HepG2 (cell line): ENCODE results near the gene MBLAC1. TPM values are rescaled to one million over a fixed set of nuclear protein-coding genes. Genes with fewer than 3 reads are reported as not detected.

Source experiments
- GATAD2A ChIP-seq: IDR thresholded peaks from 2 replicates; pipeline ENCODE4 v1.6.1; 2016
- HMGXB3 ChIP-seq: sonication (generic); formaldehyde crosslinking; IDR thresholded peaks from 2 replicates; pipeline ENCODE4 v1.4.0; 2020; ENCODE audit warnings: missing genetic modification reagents, borderline replicate concordance
- HMGXB4 ChIP-seq, 2 experiments: sonication (generic) in 1 of 2; formaldehyde crosslinking in 1 of 2; IDR thresholded peaks; 2 replicates each; pipeline versions ENCODE4 v1.4.0 to v1.6.1; 2018 to 2020; ENCODE audit warnings: missing genetic modification reagents in 2 of 2, borderline replicate concordance in 1 of 2, low read depth in 1 of 2, mild to moderate bottlenecking in 1 of 2, missing biosample characterization in 1 of 2
- KLF13 ChIP-seq: sonication (generic); formaldehyde crosslinking; IDR thresholded peaks from 2 replicates; pipeline ENCODE4 v1.4.0; 2020; ENCODE audit warnings: mild to moderate bottlenecking, missing genetic modification reagents
- NFKB2 ChIP-seq: sonication (generic); formaldehyde crosslinking; IDR thresholded peaks from 2 replicates; pipeline ENCODE4 v1.4.0; 2020; ENCODE audit warnings: missing genetic modification reagents, borderline replicate concordance
- PAWR ChIP-seq: sonication (generic); formaldehyde crosslinking; IDR thresholded peaks from 2 replicates; pipeline ENCODE4 v1.4.0; 2020; ENCODE audit warnings: missing genetic modification reagents, mild to moderate bottlenecking, borderline replicate concordance
- PRDM10 ChIP-seq: sonication (generic); formaldehyde crosslinking; IDR thresholded peaks from 2 replicates; pipeline ENCODE4 v1.4.0; 2020; ENCODE audit warnings: low read depth, missing genetic modification reagents
- SALL2 ChIP-seq: sonication (generic); formaldehyde crosslinking; IDR thresholded peaks from 2 replicates; pipeline ENCODE4 v1.8.1; 2023; ENCODE audit warnings: mild to moderate bottlenecking, missing genetic modification reagents, inconsistent platforms
- TRIM22 ChIP-seq: fragments of 450-650 bp; IDR thresholded peaks from 2 replicates; pipeline ENCODE4 v1.6.1; 2017
- ZBTB10 ChIP-seq: sonication (generic); formaldehyde crosslinking; IDR thresholded peaks from 2 replicates; pipeline ENCODE4 v1.4.0; 2020; ENCODE audit warnings: missing genetic modification reagents, borderline replicate concordance
- ZNF326 ChIP-seq: sonication (generic); formaldehyde crosslinking; IDR thresholded peaks from 2 replicates; pipeline ENCODE4 v1.4.0; 2020; ENCODE audit warnings: missing genetic modification reagents, borderline replicate concordance
- ZNF83 ChIP-seq: sonication (generic); formaldehyde crosslinking; IDR thresholded peaks from 2 replicates; pipeline ENCODE4 v1.4.0; 2020; ENCODE audit warnings: missing genetic modification reagents, mild to moderate bottlenecking, borderline replicate concordance
- polyA plus RNA-seq, 8 experiments: library from polyadenylated mRNA; depleted of rRNA in 3 of 8; stranded (reverse) in 7 of 8; unstranded in 1 of 8; fragments of >200 nt; fragmentation: Illumina TruSeq in 4 of 8; extraction: Trizol in 4 of 8; gene quantifications; 2 replicates each; pipeline versions ENCODE4 v1.2.1 to v1.2.3, GENCODE V29; 2011 to 2016; ENCODE audit warnings: low read depth in 4 of 8, missing spikeins in 1 of 8, mixed read lengths in 1 of 8; ENCODE audit not compliant: insufficient read depth in 1 of 8
- total RNA-seq, 5 experiments: library from RNA; depleted of rRNA; stranded (reverse); fragments of >200 nt; fragmentation: Illumina TruSeq; extraction: Trizol; gene quantifications; 2 replicates each; pipeline ENCODE4 v1.2.3, GENCODE V29; 2016; ENCODE audit warnings: low read depth in 1 of 5

MBLAC1 gene
- total and polyA plus RNA-seq, 2 of the 13 experiments (the other 11 are each of a cell fraction or from before 2014, with no cell fraction given), result 0.79 to 2.1 TPM

GRCh38 chr7:100119072-100119969 is 7.4 kb upstream of the MBLAC1 start, which contains the start of the genes CNPY4 and TAF6 (continued):
- TF ChIP-seq HMGXB3 (CRISPR knock-in tag) (0 out of 2 replicates have a peak, but pooled peaks have one; percentile 39), ZBTB10 (0 out of 2 replicates have a peak, but pooled peaks have one; percentile 31), GATAD2A (peak; percentile 24; the same call in 1 of the 2 replicates), KLF13 (no peak), PRDM10 (CRISPR knock-in tag) (peak; percentile 82), SALL2 (CRISPR knock-in tag) (peak; percentile 34; the same call in 1 of the 2 replicates), ZNF83 (CRISPR knock-in tag) (no peak), PAWR (CRISPR knock-in tag) (no peak), ZNF326 (no peak), TRIM22 (no peak), HMGXB4 (CRISPR knock-in tag; IDR thresholded peaks at IDR 0.05; ENCODE audit: borderline replicate concordance in 1 of 2, low read depth in 1 of 2) (peak in 1 of 2 experiments; percentile 41; a peak in 1 of 4 replicates), NFKB2 (peak; percentile 89)
